H9 (cell line): ENCODE data around the gene GBP1. TPM values are rescaled to one million over a fixed set of nuclear protein-coding genes. Genes with fewer than 3 reads are reported as not detected.
"Not testable (repeated sequence)": the region's sequence is repeated elsewhere in the genome, so short reads cannot be mapped to it uniquely, and the experiment has no call there.

Experiments used
- DNase-seq: peaks from one replicate; pipeline ENCODE4 v3.0.0-alpha.2; 2017
- H2AFZ ChIP-seq: one replicate; pipeline ENCODE4 v1.6.1; 2013; ENCODE audit warnings: mild to moderate bottlenecking, low read length, control low read depth, moderate library complexity
- H2AK5ac ChIP-seq: 2 replicates; pipeline ENCODE4 v1.6.1; 2013; ENCODE audit warnings: low read length, control low read depth, mixed read lengths; ENCODE audit not compliant: insufficient read length
- H2BK120ac ChIP-seq: one replicate; pipeline ENCODE4 v1.6.1; 2013; ENCODE audit warnings: low read depth, mild to moderate bottlenecking, low read length, control low read depth, inconsistent platforms; ENCODE audit not compliant: poor library complexity, severe bottlenecking
- H2BK12ac ChIP-seq: 2 replicates; pipeline ENCODE4 v1.6.1; 2013; ENCODE audit warnings: low read length, control low read depth, mixed read lengths, low read depth; ENCODE audit not compliant: insufficient read length
- H2BK15ac ChIP-seq: 2 replicates; pipeline ENCODE4 v1.6.1; 2013; ENCODE audit warnings: low read depth, low read length, control low read depth
- H2BK20ac ChIP-seq: one replicate; pipeline ENCODE4 v1.6.1; 2013; ENCODE audit warnings: low read depth, mild to moderate bottlenecking, low read length, control low read depth, inconsistent platforms; ENCODE audit not compliant: poor library complexity, severe bottlenecking
- H2BK5ac ChIP-seq: 2 replicates; pipeline ENCODE4 v1.6.1; 2013; ENCODE audit warnings: low read length, control low read depth, mixed read lengths; ENCODE audit not compliant: insufficient read length
- H3K14ac ChIP-seq: 2 replicates; pipeline ENCODE4 v1.6.1; 2013; ENCODE audit warnings: low read length, control low read depth; ENCODE audit not compliant: insufficient read depth
- H3K18ac ChIP-seq: 2 replicates; pipeline ENCODE4 v1.6.1; 2013; ENCODE audit warnings: low read depth, mild to moderate bottlenecking, mixed read lengths, low read length, control low read depth; ENCODE audit not compliant: insufficient read length
- H3K23ac ChIP-seq: 2 replicates; pipeline ENCODE4 v1.6.1; 2013; ENCODE audit warnings: low read length, control low read depth, mixed read lengths, low read depth; ENCODE audit not compliant: insufficient read length
- H3K23me2 ChIP-seq: 2 replicates; pipeline ENCODE4 v1.6.1; 2013; ENCODE audit warnings: low read depth, mild to moderate bottlenecking, mixed read lengths, low read length, control low read depth; ENCODE audit not compliant: insufficient read length, poor library complexity, severe bottlenecking
- H3K27ac ChIP-seq: 2 replicates; pipeline ENCODE4 v1.5.1; 2013; ENCODE audit warnings: low read length, control low read depth, mixed read lengths, low read depth; ENCODE audit not compliant: insufficient read length
- H3K27me3 ChIP-seq: 2 replicates; pipeline ENCODE4 v1.6.1; 2013; ENCODE audit warnings: low read length, control low read depth, inconsistent platforms; ENCODE audit not compliant: insufficient read depth
- H3K4ac ChIP-seq: 2 replicates; pipeline ENCODE4 v1.6.1; 2013; ENCODE audit warnings: low read depth, mild to moderate bottlenecking, control low read depth, inconsistent platforms, low read length, moderate library complexity
- H3K4me1 ChIP-seq: 2 replicates; pipeline ENCODE4 v1.6.1; 2013; ENCODE audit warnings: low read length, control low read depth, inconsistent platforms; ENCODE audit not compliant: insufficient read depth
- H3K4me2 ChIP-seq: 2 replicates; pipeline ENCODE4 v1.6.1; 2013; ENCODE audit warnings: low read length, control low read depth, mixed read lengths; ENCODE audit not compliant: insufficient read length, insufficient read depth
- H3K56ac ChIP-seq: 2 replicates; pipeline ENCODE4 v1.6.1; 2013; ENCODE audit warnings: low read depth, mild to moderate bottlenecking, mixed read lengths, low read length, control low read depth; ENCODE audit not compliant: insufficient read length
- H3K79me1 ChIP-seq: 2 replicates; pipeline ENCODE4 v1.6.1; 2013; ENCODE audit warnings: low read depth, mild to moderate bottlenecking, moderate library complexity, low read length, control low read depth, inconsistent platforms; ENCODE audit not compliant: insufficient read depth, poor library complexity, severe bottlenecking
- H3K79me2 ChIP-seq: 2 replicates; pipeline ENCODE4 v1.6.1; 2013; ENCODE audit warnings: low read length, control low read depth, inconsistent platforms; ENCODE audit not compliant: insufficient read depth
- H3K9ac ChIP-seq: 2 replicates; pipeline ENCODE4 v1.6.1; 2013; ENCODE audit warnings: low read length, control low read depth, mixed read lengths; ENCODE audit not compliant: insufficient read length; ENCODE audit errors: extremely low read depth
- H3K9me3 ChIP-seq: one replicate; pipeline ENCODE4 v1.6.1; 2013; ENCODE audit warnings: low read depth, low read length, inconsistent platforms; ENCODE audit not compliant: control insufficient read depth
- H3T11ph ChIP-seq: one replicate; pipeline ENCODE4 v1.6.1; 2013; ENCODE audit warnings: mild to moderate bottlenecking, low read length, control low read depth, inconsistent platforms
- H4K20me1 ChIP-seq: one replicate; pipeline ENCODE4 v1.6.1; 2013; ENCODE audit not compliant: control insufficient read depth, insufficient read length, insufficient read depth
- H4K5ac ChIP-seq: 2 replicates; pipeline ENCODE4 v1.6.1; 2013; ENCODE audit warnings: low read depth, mild to moderate bottlenecking, mixed read lengths, low read length, control low read depth; ENCODE audit not compliant: insufficient read length
- H4K8ac ChIP-seq: replicated peaks from 2 replicates; pipeline ENCODE4 v1.6.1; 2013; ENCODE audit warnings: low read length, control low read depth, mixed read lengths, low read depth; ENCODE audit not compliant: insufficient read length
- H4K91ac ChIP-seq: 2 replicates; pipeline ENCODE4 v1.6.1; 2013; ENCODE audit warnings: low read depth, mild to moderate bottlenecking, moderate library complexity, mixed read lengths, low read length, control low read depth; ENCODE audit not compliant: insufficient read length
- H3K27ac Mint-ChIP-seq, 3 experiments: 2 replicates in 2 of 3; 3 replicates in 1 of 3; pipeline ENCODE4 v1.8.0; 2020 to 2021; ENCODE audit warnings: mixed read lengths in 3 of 3, mild to moderate bottlenecking in 1 of 3, moderate library complexity in 1 of 3
- H3K27me3 Mint-ChIP-seq: 2 replicates; pipeline ENCODE4 v1.8.0; 2021; ENCODE audit warnings: low read depth, mild to moderate bottlenecking, moderate library complexity, mixed read lengths
- H3K36me3 Mint-ChIP-seq, 3 experiments: 2 replicates in 2 of 3; 3 replicates in 1 of 3; pipeline ENCODE4 v1.8.0; 2020 to 2021; ENCODE audit warnings: low read depth in 3 of 3, mixed read lengths in 3 of 3; ENCODE audit not compliant: insufficient read depth in 1 of 3
- H3K4me1 Mint-ChIP-seq, 2 experiments: 2 replicates each; pipeline ENCODE4 v1.8.0; 2020; ENCODE audit warnings: mixed read lengths in 2 of 2
- H3K4me3 Mint-ChIP-seq, 2 experiments: 2 replicates in 1 of 2; 3 replicates in 1 of 2; pipeline ENCODE4 v1.8.0; 2020 to 2021; ENCODE audit warnings: mild to moderate bottlenecking in 2 of 2, mixed read lengths in 2 of 2, moderate library complexity in 1 of 2
- H3K9me3 Mint-ChIP-seq, 2 experiments: 2 replicates in 1 of 2; 3 replicates in 1 of 2; pipeline ENCODE4 v1.8.0; 2020; ENCODE audit warnings: mild to moderate bottlenecking in 2 of 2, mixed read lengths in 2 of 2, moderate library complexity in 1 of 2
- WGBS: extraction: QIAGEN DNeasy Blood & Tissue Kit; methylation state at CpG from one replicate; pipeline ENCODE4 v1.1.7; 2013; ENCODE audit warnings: missing lambda C conversion rate, low lambda C conversion rate, mixed read lengths; ENCODE audit not compliant: insufficient read length; ENCODE audit errors: extremely low coverage; 5-methylcytosine and 5-hydroxymethylcytosine counted together
- total RNA-seq: library from RNA; stranded (reverse); gene quantifications from 2 replicates; pipeline ENCODE4 v1.2.1, GENCODE V29; 2021

The GBP1 gene
- total RNA-seq, 1 experiment from 2014 or later: not detected

GRCh38 chr1:89072466-89073065 lies 7.6 kb upstream of the GBP1 start:
- not testable (repeated sequence) for DNase-seq, H4K20me1 ChIP-seq, H3T11ph ChIP-seq, H3K79me2 ChIP-seq, H3K9me3 ChIP-seq, H3K27me3 Mint-ChIP-seq, H3K4me3 Mint-ChIP-seq, H2BK20ac ChIP-seq, H3K4me1 Mint-ChIP-seq, H4K8ac ChIP-seq, H3K18ac ChIP-seq, H2AFZ ChIP-seq, H2BK12ac ChIP-seq, H3K14ac ChIP-seq, H3K79me1 ChIP-seq, H3K4ac ChIP-seq, H4K91ac ChIP-seq, H2AK5ac ChIP-seq, H3K27ac ChIP-seq, H2BK5ac ChIP-seq, H3K4me2 ChIP-seq, H3K56ac ChIP-seq, H3K27ac Mint-ChIP-seq, H3K9ac ChIP-seq, H3K36me3 Mint-ChIP-seq, H2BK120ac ChIP-seq, H3K23ac ChIP-seq, H3K27me3 ChIP-seq, H3K4me1 ChIP-seq, H3K23me2 ChIP-seq, H2BK15ac ChIP-seq, H4K5ac ChIP-seq
- H3K9me3 Mint-ChIP-seq: peaks cover 13 to 14% of the 10 kb centered on the region in 2 experiments
- no CpG with 5 or more reads among the region's 8 CpGs for WGBS
